Ishikawa (cell line): Measurements from ENCODE around the gene TMEM132E.

ENCODE experiments used
- CEBPB ChIP-seq: IDR thresholded peaks from 2 replicates; pipeline ENCODE4 v1.6.1; 2012
- CREB1 ChIP-seq: IDR thresholded peaks from 2 replicates; pipeline ENCODE4 v1.6.1; 2012; ENCODE audit warnings: low read depth
- EGR1 ChIP-seq: IDR thresholded peaks from 2 replicates; pipeline ENCODE4 v1.6.1; 2012
- EP300 ChIP-seq: IDR thresholded peaks from 2 replicates; pipeline ENCODE4 v1.6.1; 2012; ENCODE audit warnings: borderline replicate concordance
- FOXM1 ChIP-seq: IDR thresholded peaks from 2 replicates; pipeline ENCODE4 v1.6.1; 2012; ENCODE audit warnings: low read depth, borderline replicate concordance
- MAX ChIP-seq: IDR thresholded peaks from 2 replicates; pipeline ENCODE4 v1.6.1; 2012
- NFIC ChIP-seq: IDR thresholded peaks from 2 replicates; pipeline ENCODE4 v1.6.1; 2012
- RAD21 ChIP-seq: IDR thresholded peaks from 2 replicates; pipeline ENCODE4 v1.6.1; 2012; ENCODE audit warnings: low read depth
- REST ChIP-seq: IDR thresholded peaks from 2 replicates; pipeline ENCODE4 v1.6.1; 2012; ENCODE audit warnings: low read depth, mild to moderate bottlenecking
- TAF1 ChIP-seq: IDR thresholded peaks from 2 replicates; pipeline ENCODE4 v1.6.1; 2012; ENCODE audit warnings: low read depth, mild to moderate bottlenecking
- TCF12 ChIP-seq: IDR thresholded peaks from 2 replicates; pipeline ENCODE4 v1.6.1; 2012; ENCODE audit warnings: low read depth
- TEAD4 ChIP-seq: IDR thresholded peaks from 2 replicates; pipeline ENCODE4 v1.6.1; 2012
- USF1 ChIP-seq: IDR thresholded peaks from 2 replicates; pipeline ENCODE4 v1.6.1; 2012
- YY1 ChIP-seq: IDR thresholded peaks from 2 replicates; pipeline ENCODE4 v1.6.1; 2012; ENCODE audit warnings: low read depth
- ZBTB7A ChIP-seq: IDR thresholded peaks from 2 replicates; pipeline ENCODE4 v1.6.1; 2012; ENCODE audit warnings: low read depth

Gene TMEM132E

GRCh38 chr17:34639706-34640425 lies 60.5 kb downstream of the TMEM132E start:
- TF ChIP-seq FOXM1 (no peak), USF1 (no peak), TCF12 (no peak), REST (no peak), TEAD4 (no peak), TAF1 (no peak), YY1 (no peak), EP300 (no peak), CREB1 (no peak), EGR1 (no peak), MAX (no peak), ZBTB7A (no peak), CEBPB (no peak), RAD21 (no peak), NFIC (no peak)

- TF ChIP-seq MAX: no peak
Observed at GRCh38 chr17:34641368-34641767, 62.0 kb downstream of the TMEM132E start.

GRCh38 chr17:34644941-34645550 lies 65.7 kb downstream of the TMEM132E start:
- TF ChIP-seq TCF12: no peak
- no peak for TF ChIP-seq USF1
- TF ChIP-seq TAF1: no peak

- TF ChIP-seq NFIC: no peak
Observed at GRCh38 chr17:34645594-34645993, 66.2 kb downstream of the TMEM132E start.

- TF ChIP-seq RAD21 (no peak), EGR1 (no peak), TAF1 (no peak), USF1 (no peak), TCF12 (no peak), CREB1 (no peak), TEAD4 (no peak), EP300 (no peak), ZBTB7A (no peak), REST (no peak), MAX (no peak), NFIC (no peak), FOXM1 (no peak), YY1 (no peak), CEBPB (no peak)
Observed at GRCh38 chr17:34647511-34647910, 68.1 kb downstream of the TMEM132E start.
